Measurements from ENCODE around the gene TRIM43.
"Not testable (repeated sequence)": the region's sequence is repeated elsewhere in the genome, so short reads cannot be mapped to it uniquely, and the experiment has no call there.

Gene TRIM43

DNA sequence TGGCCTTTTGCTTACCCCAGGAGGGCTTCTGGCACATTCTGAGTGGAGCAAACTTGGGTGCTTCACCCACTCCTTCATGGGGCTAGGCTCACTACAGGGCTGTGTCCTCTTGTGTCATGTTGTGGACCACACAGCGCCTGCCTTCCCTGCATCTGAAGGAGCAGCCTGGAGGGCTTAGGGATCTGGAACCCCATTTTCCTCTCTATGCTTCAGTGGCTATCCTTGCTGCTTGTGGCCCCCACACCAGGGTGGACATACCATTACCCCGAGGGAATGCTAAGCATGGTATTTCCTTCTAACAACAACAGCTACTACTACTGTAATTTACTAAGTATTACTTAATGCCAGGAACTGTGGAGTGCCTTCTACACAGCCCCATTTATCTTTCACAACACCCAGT, 50.6 kb downstream of the TRIM43 start:
- not testable (repeated sequence) for DNase-seq

DNA sequence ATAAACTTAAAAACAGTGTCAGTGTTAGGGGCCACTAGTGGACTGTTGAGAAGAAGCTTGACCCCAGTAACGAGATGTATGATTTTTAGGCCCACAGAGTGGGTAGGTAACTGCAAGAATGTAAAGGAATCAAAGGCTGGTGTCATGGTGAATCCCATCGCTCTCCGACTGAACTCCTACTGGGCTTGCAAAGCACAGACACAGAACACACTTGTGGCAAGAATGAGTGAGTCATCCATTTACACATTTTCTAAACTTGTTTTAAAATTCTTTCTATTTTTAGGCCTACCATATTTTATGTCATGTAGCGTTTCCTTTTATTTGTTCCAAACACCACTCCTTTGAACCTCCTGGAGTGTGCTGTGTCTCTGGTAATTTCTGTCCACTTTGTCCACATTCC, 51.1 kb downstream of the TRIM43 start:
- DNase-seq: not testable (repeated sequence)

DNA sequence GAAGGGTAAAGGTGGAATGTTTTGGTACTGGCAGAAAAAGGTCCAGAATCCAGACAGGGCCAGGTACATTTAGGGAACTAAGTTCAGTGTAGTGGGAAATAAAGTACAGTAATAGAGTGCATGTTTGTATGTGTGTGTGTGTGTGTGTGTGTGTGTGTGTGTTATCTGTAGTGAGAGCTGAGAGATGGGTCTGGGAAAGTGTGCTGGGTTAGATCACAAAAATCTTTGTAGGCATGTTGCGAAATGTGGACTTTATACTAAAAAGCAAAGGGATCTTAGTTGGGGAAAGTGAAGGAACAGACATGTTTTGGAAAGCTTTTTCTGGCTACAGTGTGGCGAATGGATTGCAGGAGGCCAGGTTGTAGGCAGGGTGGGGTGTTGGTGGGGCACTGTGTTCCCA, 53.5 kb downstream of the TRIM43 start:
- DNase-seq: not testable (repeated sequence)

DNA sequence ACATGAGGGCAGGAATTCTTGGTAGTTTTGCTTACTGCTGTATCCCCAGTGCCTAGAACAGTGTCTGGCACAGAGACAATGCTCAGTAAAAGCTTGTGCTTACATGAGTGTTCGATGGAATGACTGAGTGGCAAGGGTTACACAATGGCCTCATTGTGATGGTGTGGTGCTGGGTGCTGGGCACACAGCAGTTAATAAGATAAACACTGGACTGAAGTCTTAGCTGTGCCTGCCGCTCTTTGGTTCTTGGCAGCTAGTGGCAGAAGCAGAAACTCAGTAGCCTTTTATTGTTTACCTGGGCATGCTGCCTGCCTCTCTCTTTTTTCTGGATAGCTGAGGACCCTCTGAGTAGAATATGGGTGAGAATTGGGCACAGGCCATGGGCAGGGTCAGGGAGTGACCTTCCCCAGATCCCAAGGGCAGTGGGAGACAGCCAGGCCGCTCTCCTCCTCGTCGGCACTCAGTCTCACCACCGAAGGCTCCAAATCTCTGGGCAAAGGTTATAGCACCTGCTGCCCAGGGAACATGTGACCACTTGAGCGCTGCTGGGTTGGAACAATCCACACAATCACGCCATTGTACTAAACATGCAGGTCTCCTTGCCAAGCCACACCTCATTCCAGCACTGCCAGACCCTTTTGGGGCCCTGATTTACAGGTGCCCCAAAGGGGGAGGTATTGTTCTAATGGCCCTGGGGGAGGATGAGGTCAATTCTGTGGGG, 54.6 kb downstream of the TRIM43 start:
- DNase-seq: not testable (repeated sequence)

GRCh38 chr2:95648894-95649544, 57.2 kb downstream of the TRIM43 start:
- DNase-seq: not testable (repeated sequence)
